GM18526 (cell line): ENCODE results near the gene GARRE1.

Experiments
- POLR2A ChIP-seq: IDR thresholded peaks from 3 replicates; pipeline ENCODE4 v1.6.1; 2011; ENCODE audit not compliant: insufficient read length; ENCODE audit errors: extremely low read depth

Gene GARRE1

GRCh38 chr19:34246340-34246739 lies 8.0 kb upstream of the GARRE1 start:
- no peak for TF ChIP-seq POLR2A

- TF ChIP-seq POLR2A = no peak
Observed at GRCh38 chr19:34248941-34249340, 5.4 kb upstream of the GARRE1 start.

- TF ChIP-seq POLR2A = no peak
Observed at GRCh38 chr19:34254698-34255432, 511 bp downstream of the GARRE1 start.

GRCh38 chr19:34255546-34255945 lies 1.2 kb downstream of the GARRE1 start:
- no peak for TF ChIP-seq POLR2A

GRCh38 chr19:34256835-34257558 lies 2.6 kb downstream of the GARRE1 start:
- TF ChIP-seq POLR2A = no peak

GRCh38 chr19:34257559-34257924 lies 3.2 kb downstream of the GARRE1 start:
- TF ChIP-seq POLR2A = no peak

- no peak for TF ChIP-seq POLR2A
Observed at GRCh38 chr19:34259367-34260095, 5.2 kb downstream of the GARRE1 start.

GRCh38 chr19:34260771-34261173 lies 6.4 kb downstream of the GARRE1 start:
- no peak for TF ChIP-seq POLR2A

GRCh38 chr19:34261334-34262109 lies 7.2 kb downstream of the GARRE1 start:
- TF ChIP-seq POLR2A = no peak

GRCh38 chr19:34263745-34264237 lies 9.4 kb downstream of the GARRE1 start:
- TF ChIP-seq POLR2A = no peak

- TF ChIP-seq POLR2A = no peak
Observed at GRCh38 chr19:34265221-34265650, 10.9 kb downstream of the GARRE1 start.

- no peak for TF ChIP-seq POLR2A
Observed at GRCh38 chr19:34269081-34269480, 14.7 kb downstream of the GARRE1 start.

GRCh38 chr19:34269489-34269888 lies 15.1 kb downstream of the GARRE1 start:
- no peak for TF ChIP-seq POLR2A

GRCh38 chr19:34269968-34270621 lies 15.7 kb downstream of the GARRE1 start:
- no peak for TF ChIP-seq POLR2A
